Neural cell (in vitro differentiated cells): Measurements from ENCODE around the gene WRNIP1. TPM values are rescaled to one million over a fixed set of nuclear protein-coding genes. Genes with fewer than 3 reads are reported as not detected.

ENCODE experiments used
- H2AFZ ChIP-seq: fragments of 200-600, 300-800 bp; sonication (generic), shearing (Covaris generic); 2 replicates; pipeline ENCODE4 v1.6.0; 2014; ENCODE audit warnings: low read depth, mild to moderate bottlenecking, antibody characterized with exemption, low read length, moderate library complexity
- H3F3A ChIP-seq: fragments of 200-600 bp; shearing (Covaris generic); 2 replicates; pipeline ENCODE4 v1.6.1; 2016; ENCODE audit warnings: mild to moderate bottlenecking, moderate library complexity, mixed read lengths, antibody characterized with exemption, low read length; ENCODE audit not compliant: insufficient read depth, poor library complexity, severe bottlenecking
- H3K27ac ChIP-seq: fragments of 200-600, 300-800 bp; sonication (generic), shearing (Covaris generic); 2 replicates; pipeline ENCODE4 v1.5.1; 2014; ENCODE audit warnings: mild to moderate bottlenecking, low read length, moderate library complexity
- H3K27me3 ChIP-seq: fragments of 300-800, 200-600 bp; sonication (generic), shearing (Covaris generic); 2 replicates; pipeline ENCODE4 v1.6.0; 2014; ENCODE audit warnings: mild to moderate bottlenecking, low read depth, low read length, moderate library complexity; ENCODE audit not compliant: insufficient read depth
- H3K36me3 ChIP-seq: fragments of 300-800, 200-600 bp; sonication (generic), shearing (Covaris generic); 2 replicates; pipeline ENCODE4 v1.5.1; 2014; ENCODE audit warnings: mild to moderate bottlenecking, antibody characterized with exemption, low read length, moderate library complexity; ENCODE audit not compliant: insufficient read depth
- H3K4me2 ChIP-seq: fragments of 300-800, 200-600 bp; sonication (generic), shearing (Covaris generic); 2 replicates; pipeline ENCODE4 v1.6.0; 2014; ENCODE audit warnings: mild to moderate bottlenecking, low read length
- H3K4me3 ChIP-seq: fragments of 300-800, 200-600 bp; sonication (generic), shearing (Covaris generic); 2 replicates; pipeline ENCODE4 v1.5.1; 2014; ENCODE audit warnings: mild to moderate bottlenecking, low read length, moderate library complexity
- H3K79me2 ChIP-seq: fragments of 200-600 bp; shearing (Covaris generic); replicated peaks from 2 replicates; pipeline ENCODE4 v1.6.0; 2014; ENCODE audit warnings: mild to moderate bottlenecking, low read length, moderate library complexity; ENCODE audit not compliant: insufficient read depth
- H3K9ac ChIP-seq: fragments of 300-800, 200-600 bp; sonication (generic), shearing (Covaris generic); 2 replicates; pipeline ENCODE4 v1.6.1; 2016; ENCODE audit warnings: mild to moderate bottlenecking, low read length, mixed read lengths
- H3K9me2 ChIP-seq: fragments of 200-600 bp; shearing (Covaris generic); 2 replicates; pipeline ENCODE4 v1.6.1; 2016; ENCODE audit warnings: mild to moderate bottlenecking, low read length, mixed read lengths; ENCODE audit not compliant: insufficient read depth
- H3K9me3 ChIP-seq: fragments of 200-600, 300-800 bp; sonication (generic), shearing (Covaris generic); 2 replicates; pipeline ENCODE4 v1.6.1; 2016; ENCODE audit warnings: mild to moderate bottlenecking, mixed run types, low read length, moderate library complexity, mixed read lengths
- H4K20me1 ChIP-seq: fragments of 200-600 bp; shearing (Covaris generic); 2 replicates; pipeline ENCODE4 v1.6.1; 2016; ENCODE audit warnings: mild to moderate bottlenecking, mixed run types; ENCODE audit not compliant: insufficient read depth
- CTCF ChIP-seq: fragments of 450-650 bp; IDR thresholded peaks from 2 replicates; pipeline ENCODE4 v1.5.1; 2014; ENCODE audit warnings: antibody characterized with exemption, mild to moderate bottlenecking, moderate library complexity; ENCODE audit not compliant: poor library complexity, severe bottlenecking
- EP300 ChIP-seq: fragments of 450-650 bp; conservative IDR thresholded peaks from 2 replicates; pipeline ENCODE4 v1.6.1; 2014; ENCODE audit warnings: antibody characterized with exemption, mild to moderate bottlenecking, moderate library complexity; ENCODE audit not compliant: poor library complexity, severe bottlenecking
- EZH2 ChIP-seq: fragments of 200-600, 300-800 bp; shearing (Covaris generic), sonication (generic); IDR thresholded peaks from 2 replicates; pipeline ENCODE4 v1.6.1; 2014; ENCODE audit warnings: antibody characterized with exemption, low read length, borderline replicate concordance, mild to moderate bottlenecking; ENCODE audit not compliant: insufficient read depth, poor library complexity, severe bottlenecking
- MXI1 ChIP-seq: fragments of 450-650 bp; conservative IDR thresholded peaks from 2 replicates; pipeline ENCODE4 v1.6.1; 2014; ENCODE audit warnings: antibody characterized with exemption, mild to moderate bottlenecking; ENCODE audit not compliant: poor library complexity, severe bottlenecking
- POLR2AphosphoS5 ChIP-seq: IDR thresholded peaks from 2 replicates; pipeline ENCODE4 v1.6.1; 2012
- RAD21 ChIP-seq: fragments of 450-650 bp; conservative IDR thresholded peaks from 2 replicates; pipeline ENCODE4 v1.6.1; 2014; ENCODE audit warnings: antibody characterized with exemption, mild to moderate bottlenecking, moderate library complexity
- REST ChIP-seq: IDR thresholded peaks from 2 replicates; pipeline ENCODE4 v1.6.1; 2012; ENCODE audit warnings: borderline replicate concordance
- SMC3 ChIP-seq: fragments of 450-650 bp; conservative IDR thresholded peaks from 2 replicates; pipeline ENCODE4 v1.6.1; 2014; ENCODE audit warnings: antibody characterized with exemption, mild to moderate bottlenecking, moderate library complexity; ENCODE audit not compliant: poor library complexity
- TAF1 ChIP-seq: IDR thresholded peaks from 2 replicates; pipeline ENCODE4 v1.6.1; 2012; ENCODE audit warnings: low read depth
- polyA plus RNA-seq: library from polyadenylated mRNA; depleted of rRNA; stranded (reverse); fragments of >200 nt; gene quantifications from 2 replicates; pipeline ENCODE4 v1.2.3, GENCODE V29; 2014

WRNIP1 gene
- polyA plus RNA-seq, 1 donor from 2014 or later: 93.7 TPM

DNA sequence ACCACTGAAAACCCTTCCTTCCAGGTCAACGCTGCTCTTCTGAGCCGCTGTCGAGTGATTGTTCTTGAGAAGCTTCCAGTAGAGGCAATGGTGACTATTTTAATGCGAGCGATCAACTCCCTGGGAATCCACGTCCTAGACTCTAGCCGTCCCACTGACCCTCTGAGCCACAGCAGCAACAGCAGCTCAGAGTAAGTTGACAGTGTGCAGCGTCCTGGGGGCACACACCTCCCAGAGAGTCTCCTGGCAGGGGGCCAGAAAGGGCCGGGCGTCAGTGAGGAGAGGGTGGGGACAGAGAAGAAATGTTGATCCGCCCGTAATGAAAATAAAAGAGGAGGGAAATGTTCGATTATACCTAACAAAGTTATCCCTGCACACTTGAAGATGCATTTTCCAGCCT, 5.0 kb downstream of the WRNIP1 start (continued):
- no peak for TF ChIP-seq REST

DNA sequence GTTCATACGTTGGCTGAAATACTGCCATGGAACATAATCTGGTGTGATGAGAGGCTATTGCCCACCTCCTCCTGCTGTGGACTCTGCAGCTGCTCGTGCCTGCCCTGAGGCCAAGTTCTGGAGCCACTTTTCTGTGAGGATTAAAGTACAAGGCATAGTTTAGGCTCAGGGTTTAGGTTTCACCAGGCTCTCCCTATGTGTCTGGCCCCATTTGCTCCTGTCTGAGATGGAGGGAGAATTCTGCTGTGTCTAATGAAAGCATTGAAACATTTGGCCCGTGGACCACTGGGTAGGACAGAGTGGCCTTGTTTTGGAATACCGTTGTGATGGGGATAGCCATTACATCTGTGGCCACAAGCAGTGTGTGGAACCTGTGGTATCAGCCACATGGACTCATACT, 5.9 kb downstream of the WRNIP1 start:
- Histone ChIP-seq H3K9ac (no peak overlapping the region), H3K9me3 (no peaks in the 10 kb centered on the region), H3K27ac (no peak overlapping the region), H3F3A (peaks cover 6% of the 10 kb centered on the region), H3K36me3 (no peaks in the 10 kb centered on the region), H2AFZ (no peak overlapping the region), H3K27me3 (no peaks in the 10 kb centered on the region), H4K20me1 (peaks cover 4% of the 10 kb centered on the region), H3K9me2 (no peaks in the 10 kb centered on the region), H3K4me3 (no peak overlapping the region), H3K79me2 (peaks cover 75% of the 10 kb centered on the region), H3K4me2 (no peak overlapping the region)
- no peak for TF ChIP-seq RAD21

DNA sequence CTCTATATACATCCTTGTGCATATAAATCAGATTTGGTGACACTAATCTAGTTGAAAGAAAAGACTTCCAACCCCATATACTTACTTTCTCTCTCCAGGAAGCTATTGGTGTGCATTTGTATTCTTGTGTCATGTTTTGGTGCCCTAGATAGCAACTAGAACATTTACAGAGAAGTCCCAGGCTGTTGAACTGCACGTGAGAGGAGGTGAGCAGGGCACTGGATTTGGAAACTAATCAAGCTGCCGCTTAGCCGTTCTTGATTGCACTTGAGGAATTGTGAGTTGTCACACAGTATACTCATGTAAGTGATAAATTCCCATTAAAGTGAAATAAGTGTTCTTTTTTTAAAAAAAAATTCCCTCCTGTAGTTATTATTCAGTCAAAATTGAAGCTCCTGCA, 7.6 kb downstream of the WRNIP1 start:
- Histone ChIP-seq H3K9ac (no peak overlapping the region), H3F3A (no peaks in the 10 kb centered on the region), H4K20me1 (no peaks in the 10 kb centered on the region), H3K9me3 (no peaks in the 10 kb centered on the region), H3K36me3 (no peaks in the 10 kb centered on the region), H3K4me3 (no peak overlapping the region), H2AFZ (no peak overlapping the region), H3K4me2 (no peak overlapping the region), H3K27ac (no peak overlapping the region), H3K79me2 (peaks cover 74% of the 10 kb centered on the region), H3K9me2 (no peaks in the 10 kb centered on the region), H3K27me3 (no peaks in the 10 kb centered on the region)
- TF ChIP-seq TAF1 (no peak), POLR2AphosphoS5 (no peak), MXI1 (no peak), CTCF (no peak), EZH2 (no peak), EP300 (no peak), REST (no peak), RAD21 (no peak), SMC3 (no peak)
